Omental fat pad (tissue), 4 donors: ENCODE results near the gene ELOA. TPM values are rescaled to one million over a fixed set of nuclear protein-coding genes. Genes with fewer than 3 reads are reported as not detected.
A peak's percentile ranks its signal among the peaks of the same experiment; 100 is the strongest.

ENCODE experiments used
- ATAC-seq: fragments of 150-250 bp; one replicate; pipeline ENCODE4 v1.9.1; 2016; ENCODE audit warnings: mild to moderate bottlenecking, moderate library complexity; ENCODE audit not compliant: low FRiP score
- DNase-seq: peaks from one replicate; pipeline ENCODE4 v3.0.0-alpha.2; 2019; ENCODE audit warnings: low spot score
- CTCF ChIP-seq, 3 donors: fragments of 450-650 bp; IDR thresholded peaks; one replicate each; pipeline ENCODE4 v1.5.1; 2016 to 2017; ENCODE audit warnings: antibody characterized with exemption in 3 of 3, mild to moderate bottlenecking in 3 of 3, moderate library complexity in 2 of 3
- total RNA-seq, 4 donors: library from RNA; depleted of rRNA; stranded (reverse); fragments of >200 nt; gene quantifications; one replicate each; pipeline ENCODE4 v1.1.0, GENCODE V29; 2016

Gene ELOA
- 10 to 100 TPM; 44.1 to 73.7 (median 54.1) TPM for total RNA-seq

- TF ChIP-seq CTCF (IDR thresholded peaks at IDR 0.05) = no peak
- DNase-seq = peak; percentile 28
- ATAC-seq = peak; percentile 83
Observed at GRCh38 chr1:23743287-23744152, at the start of gene ELOA. TSS of gene ELOA (plus strand) at chr1:23743471. CDS start at chr1:23743504, 33 bp downstream.

- TF ChIP-seq CTCF (IDR thresholded peaks at IDR 0.05) = no peak
- ATAC-seq (no peak), DNase-seq (no peak)
Observed at GRCh38 chr1:23693599-23693998, 49.7 kb upstream of the ELOA start.

GRCh38 chr1:23694371-23694770, 48.9 kb upstream of the ELOA start:
- DNase-seq (no peak), ATAC-seq (no peak)
- TF ChIP-seq CTCF (IDR thresholded peaks at IDR 0.05) = no peak

GRCh38 chr1:23695667-23696066, 47.6 kb upstream of the ELOA start:
- no peak for DNase-seq
- TF ChIP-seq CTCF (IDR thresholded peaks at IDR 0.05) = no peak
- ATAC-seq = no peak

- no peak for TF ChIP-seq CTCF (IDR thresholded peaks at IDR 0.05)
- DNase-seq (no peak), ATAC-seq (no peak)
Observed at GRCh38 chr1:23696335-23696989, 46.8 kb upstream of the ELOA start.

GRCh38 chr1:23698466-23698865, 44.8 kb upstream of the ELOA start:
- no peak for TF ChIP-seq CTCF (IDR thresholded peaks at IDR 0.05)
- DNase-seq = no peak
- ATAC-seq = no peak
